Inferior parietal cortex (tissue), 1 donor: ENCODE measurements around the gene GAB1.
A peak's percentile ranks its signal among the peaks of the same experiment; 100 is the strongest.

Source experiments
- DNase-seq: peaks from one replicate; pipeline ENCODE4 v3.0.0-alpha.2; 2016; ENCODE audit errors: extremely low spot score

GAB1 gene

DNA sequence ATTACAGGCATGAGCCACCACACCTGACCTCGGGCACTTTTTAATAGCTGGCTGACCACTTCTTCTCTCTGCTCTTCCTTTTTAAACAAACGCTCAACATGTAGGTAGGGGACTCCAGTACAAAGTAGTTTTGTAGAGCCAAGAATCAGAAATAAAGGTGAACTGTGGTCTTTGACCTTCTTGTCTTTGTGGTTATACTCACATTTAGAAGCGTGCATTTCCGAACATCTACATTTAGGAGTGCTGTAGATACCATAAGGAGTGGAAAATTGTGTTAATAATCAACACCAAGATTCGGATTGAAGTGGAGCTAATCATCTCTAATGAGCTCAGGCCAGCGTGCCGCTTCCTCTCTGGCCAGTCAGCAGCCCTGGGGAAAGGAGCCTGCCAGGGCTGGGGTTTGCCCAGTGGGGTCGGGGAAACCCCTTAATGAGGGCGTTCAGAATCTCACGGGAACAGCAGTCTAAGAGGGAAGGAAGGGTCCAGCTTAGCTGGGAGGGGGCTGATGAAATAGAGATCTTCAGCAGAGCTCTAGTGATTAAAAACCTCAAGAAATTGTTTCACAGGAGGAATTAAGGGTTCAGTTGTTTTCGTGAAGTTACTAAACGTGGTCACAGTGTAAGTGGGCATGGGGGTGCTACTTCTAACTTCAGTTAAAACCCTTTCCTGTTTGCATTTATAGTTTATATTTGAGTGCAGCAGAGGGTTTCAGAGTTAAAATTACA lies 81.2 kb downstream of the GAB1 start:
- no peak for DNase-seq

DNA sequence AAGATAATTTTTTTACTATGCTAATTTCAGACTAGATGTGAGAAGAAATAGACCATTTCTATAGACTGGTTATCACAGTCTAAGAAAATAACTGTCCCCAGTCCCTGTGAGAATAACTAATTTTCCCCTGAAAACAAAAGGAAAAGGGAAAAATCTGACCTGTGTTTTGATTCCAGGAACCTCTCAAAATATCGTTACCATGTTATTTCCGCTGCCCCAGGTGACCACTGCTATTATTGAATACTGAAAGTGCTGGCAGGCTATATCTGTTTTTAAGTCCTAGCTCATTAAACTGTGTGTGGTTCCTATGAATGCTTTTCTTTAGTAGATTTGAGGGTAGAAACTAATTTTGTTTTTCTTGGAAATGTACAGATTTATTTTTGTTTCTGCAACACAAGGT lies 83.6 kb downstream of the GAB1 start:
- DNase-seq, result no peak

DNA sequence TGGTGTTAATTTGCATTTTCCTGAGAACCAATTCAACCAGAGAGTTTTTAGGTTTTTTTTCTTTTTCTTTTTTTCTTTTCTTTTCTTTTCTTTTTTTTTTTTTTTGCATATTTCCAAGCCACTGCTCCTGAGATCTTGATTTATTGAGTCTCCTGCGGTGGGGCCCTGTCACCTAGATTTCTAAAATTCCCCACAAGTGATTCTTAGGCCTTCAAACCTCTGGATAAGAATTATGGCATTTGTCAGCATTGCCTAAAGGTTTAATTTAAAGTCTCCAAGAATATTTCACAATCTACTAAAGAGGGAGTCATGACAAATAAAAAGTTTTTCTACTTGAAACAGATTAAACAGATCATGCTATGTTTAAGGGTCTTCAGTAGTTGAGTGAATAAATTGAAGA lies 84.9 kb downstream of the GAB1 start:
- no peak for DNase-seq

- DNase-seq, result no peak
These were observed 87.6 kb downstream of the GAB1 start for GRCh38 chr4:143424276-143424675.

- no peak for DNase-seq
These were observed 95.0 kb downstream of the GAB1 start for GRCh38 chr4:143431526-143432257.

- DNase-seq, result no peak
These were observed 95.5 kb downstream of the GAB1 start for GRCh38 chr4:143432258-143432591.

DNA sequence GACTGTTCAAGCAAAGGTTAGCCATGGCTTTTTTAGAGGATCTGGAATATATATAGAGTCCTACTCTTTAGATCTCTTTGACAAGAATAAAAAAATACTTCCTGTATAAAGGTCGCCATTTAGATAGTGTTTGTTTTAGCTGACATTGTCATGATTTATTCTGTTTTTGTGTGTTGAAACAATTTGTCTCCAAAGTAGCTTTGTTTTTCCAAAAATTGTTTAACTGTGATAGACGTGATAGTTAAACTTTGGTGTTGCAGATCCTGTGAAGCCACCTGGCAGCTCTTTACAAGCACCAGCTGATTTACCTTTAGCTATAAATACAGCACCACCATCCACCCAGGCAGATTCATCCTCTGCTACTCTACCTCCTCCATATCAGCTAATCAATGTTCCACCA lies 96.6 kb downstream of the GAB1 start:
- DNase-seq, result no peak

DNA sequence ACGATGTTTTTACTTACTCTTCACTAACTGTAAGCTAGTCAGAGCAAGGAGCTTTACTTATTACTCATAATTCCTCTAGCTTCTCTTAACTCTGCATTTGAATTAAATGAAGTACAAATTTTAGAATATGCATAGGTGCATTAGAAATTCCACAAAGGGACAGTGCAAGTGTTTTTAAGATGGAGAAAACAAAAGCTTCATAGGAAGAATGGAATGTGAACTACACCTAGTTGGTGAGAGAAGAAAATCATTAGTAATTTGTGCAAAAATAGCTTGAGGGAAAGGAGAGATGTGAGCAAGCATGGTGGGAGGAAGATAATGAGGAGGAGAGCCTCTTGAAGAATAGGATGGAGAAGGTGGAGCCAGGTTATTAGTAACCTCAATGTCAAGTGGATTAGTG lies 99.3 kb downstream of the GAB1 start:
- no peak for DNase-seq

GRCh38 chr4:143437476-143437875 lies 100.8 kb downstream of the GAB1 start:
- DNase-seq, result no peak

DNA sequence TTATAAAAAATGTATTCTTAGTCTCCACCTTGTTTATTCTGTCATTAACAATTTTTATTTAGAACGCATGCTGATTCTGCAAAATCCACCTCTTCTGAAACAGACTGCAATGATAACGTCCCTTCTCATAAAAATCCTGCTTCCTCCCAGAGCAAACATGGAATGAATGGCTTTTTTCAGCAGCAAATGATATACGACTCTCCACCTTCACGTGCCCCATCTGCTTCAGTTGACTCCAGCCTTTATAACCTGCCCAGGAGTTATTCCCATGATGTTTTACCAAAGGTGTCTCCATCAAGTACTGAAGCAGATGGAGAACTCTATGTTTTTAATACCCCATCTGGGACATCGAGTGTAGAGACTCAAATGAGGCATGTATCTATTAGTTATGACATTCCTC lies 101.3 kb downstream of the GAB1 start:
- no peak for DNase-seq

DNA sequence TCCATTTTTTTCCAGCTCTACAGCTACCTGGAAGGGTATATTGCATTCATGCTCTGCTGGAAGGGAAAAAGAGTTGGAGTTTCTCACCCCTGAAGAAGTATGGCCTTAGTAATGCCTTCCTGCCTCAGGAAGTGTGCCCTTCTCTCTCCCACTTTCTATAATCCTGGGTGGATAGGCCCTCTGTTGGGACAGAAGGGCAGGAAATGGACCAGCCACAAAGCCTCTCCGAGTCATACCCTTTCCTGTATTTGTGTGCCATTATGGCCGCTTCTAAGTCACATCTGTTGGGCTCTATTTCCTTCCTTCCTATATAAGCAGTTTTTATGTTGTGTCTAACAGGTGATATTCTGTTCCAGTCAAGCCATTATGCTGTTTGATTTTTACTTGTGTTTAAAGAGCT lies 102.0 kb downstream of the GAB1 start:
- DNase-seq, result no peak

DNA sequence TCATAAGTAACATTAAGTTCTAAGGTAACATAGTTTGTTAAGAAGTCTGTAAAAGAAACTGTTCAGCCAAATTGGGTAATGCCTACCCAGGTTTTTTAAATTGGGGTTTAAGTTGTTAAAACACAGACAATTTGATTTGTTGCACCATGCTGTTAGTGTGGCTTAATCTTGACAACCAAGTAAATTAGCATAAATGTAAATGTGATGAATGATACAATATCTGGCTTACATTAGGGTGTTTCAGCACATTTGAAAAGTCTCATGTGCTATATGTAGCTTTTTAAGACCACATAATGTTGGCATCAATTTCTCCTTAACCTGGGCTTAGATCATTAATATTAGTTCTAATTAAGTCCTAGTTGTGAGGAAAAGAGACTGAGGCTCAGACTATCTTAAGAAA lies 104.4 kb downstream of the GAB1 start:
- no peak for DNase-seq

- no peak for DNase-seq
These were observed 105.0 kb downstream of the GAB1 start for GRCh38 chr4:143441678-143442077.

DNA sequence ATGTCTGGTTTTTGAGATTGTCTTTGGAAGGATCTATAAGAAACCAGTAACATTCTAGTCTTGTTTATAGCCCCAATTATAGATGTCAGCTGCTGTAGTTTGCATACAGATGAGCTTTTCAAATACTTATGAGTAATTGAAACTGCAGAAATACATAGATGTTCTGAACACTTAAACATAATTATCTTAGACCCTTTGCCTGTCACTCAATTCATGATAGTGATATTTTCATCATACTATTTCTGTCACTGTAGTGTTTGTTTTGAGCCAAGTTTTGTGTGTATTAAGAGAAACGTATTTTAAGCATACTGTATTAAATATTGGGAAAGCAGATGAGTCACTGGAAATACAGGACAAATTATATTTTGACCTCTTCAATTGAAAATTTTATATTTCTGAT lies 107.1 kb downstream of the GAB1 start:
- no peak for DNase-seq

- no peak for DNase-seq
These were observed 114.5 kb downstream of the GAB1 start for GRCh38 chr4:143451186-143451585.

DNA sequence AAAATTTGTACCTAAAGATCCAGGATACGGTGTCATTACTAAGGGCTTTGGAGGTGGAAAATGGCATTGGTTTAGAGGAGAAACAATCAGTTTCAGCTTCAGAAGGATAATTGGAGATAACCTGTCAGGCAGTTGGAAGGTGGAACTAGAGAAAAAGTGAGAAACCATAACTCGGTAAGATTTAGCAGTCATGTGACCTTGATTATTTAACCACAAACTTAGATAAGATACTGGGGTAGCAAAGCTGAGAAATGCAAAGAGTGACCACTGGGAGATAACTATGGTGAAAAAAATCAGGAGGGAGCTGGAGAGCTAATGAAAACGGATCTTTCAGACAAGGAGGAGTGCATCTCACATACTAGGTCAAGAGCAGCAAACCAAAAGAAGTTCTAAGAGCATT lies 118.5 kb downstream of the GAB1 start:
- no peak for DNase-seq

DNA sequence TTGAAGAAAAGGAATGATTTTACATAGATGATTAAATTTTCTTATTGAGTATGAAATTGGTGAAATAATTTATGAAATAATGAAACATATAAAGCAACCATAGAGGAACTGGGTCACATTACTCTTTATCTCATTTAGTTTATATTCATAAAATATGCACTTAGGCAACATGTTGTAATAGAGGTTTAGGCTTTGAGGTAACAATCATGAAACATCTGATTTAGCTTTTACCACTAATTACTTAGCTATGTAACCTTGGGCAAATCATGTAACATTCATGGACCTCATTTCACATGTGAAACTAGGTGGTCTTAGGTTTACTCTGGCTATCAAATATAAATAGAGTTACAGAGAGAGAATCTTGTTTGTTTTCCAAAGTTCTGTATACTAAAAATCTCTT lies 122.3 kb downstream of the GAB1 start:
- no peak for DNase-seq

DNA sequence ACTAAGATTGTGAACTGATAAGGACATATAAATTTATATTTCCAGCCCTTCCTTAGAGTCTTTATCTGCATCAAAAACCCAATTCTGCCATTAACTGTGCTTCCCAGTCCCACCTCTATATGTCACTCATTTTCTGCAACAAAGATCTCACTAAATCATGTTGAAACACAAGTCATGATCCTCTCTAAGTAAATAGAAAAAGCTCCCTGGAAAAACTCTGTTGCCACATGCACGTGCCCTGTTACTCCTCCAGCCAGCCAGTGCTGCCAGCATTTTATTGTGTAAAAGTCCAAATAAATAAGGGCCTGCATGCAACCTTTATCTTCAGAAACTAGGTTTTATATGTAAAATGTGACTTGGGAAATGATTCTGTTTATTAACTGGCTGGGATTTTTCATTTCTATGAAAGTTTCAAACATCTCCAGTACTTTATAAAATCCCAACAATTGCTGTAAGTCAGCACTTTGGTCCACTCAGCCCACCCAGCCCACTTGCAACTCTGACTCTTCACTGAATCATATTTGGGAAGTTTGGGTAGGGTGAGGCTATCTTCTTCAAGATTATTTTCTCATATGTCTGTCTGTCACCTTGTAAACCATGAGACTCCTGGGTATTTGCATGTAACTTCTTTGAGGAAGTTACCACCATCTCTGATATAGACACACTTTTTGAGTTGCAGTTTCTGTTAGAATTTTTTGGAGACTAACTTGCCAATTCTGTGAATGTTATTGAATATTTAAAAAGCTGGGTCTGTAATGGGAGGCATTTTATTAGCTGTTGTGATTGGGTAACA lies 136.9 kb downstream of the GAB1 start:
- no peak for DNase-seq

DNA sequence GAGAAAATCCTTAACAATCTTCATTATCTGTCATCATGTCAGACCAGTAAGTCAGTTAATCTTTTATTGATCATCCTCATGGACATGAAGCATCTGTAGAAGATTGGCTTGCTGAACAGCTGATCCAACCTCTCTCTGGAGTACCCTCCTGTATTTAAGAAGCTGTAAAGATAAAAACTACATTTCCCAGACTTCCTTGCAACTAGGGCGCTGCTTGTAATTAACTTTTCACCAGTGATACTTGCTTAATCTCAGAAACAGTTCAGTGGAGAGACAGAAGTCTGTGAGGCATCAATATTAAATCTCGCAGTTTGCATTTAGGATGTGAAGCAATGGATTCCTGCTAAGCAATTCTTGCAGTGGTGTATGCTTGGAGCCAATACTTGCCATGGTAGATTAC lies 140.8 kb downstream of the GAB1 start:
- DNase-seq, result no peak

- no peak for DNase-seq
These were observed 144.7 kb downstream of the GAB1 start for GRCh38 chr4:143481361-143481760.

DNA sequence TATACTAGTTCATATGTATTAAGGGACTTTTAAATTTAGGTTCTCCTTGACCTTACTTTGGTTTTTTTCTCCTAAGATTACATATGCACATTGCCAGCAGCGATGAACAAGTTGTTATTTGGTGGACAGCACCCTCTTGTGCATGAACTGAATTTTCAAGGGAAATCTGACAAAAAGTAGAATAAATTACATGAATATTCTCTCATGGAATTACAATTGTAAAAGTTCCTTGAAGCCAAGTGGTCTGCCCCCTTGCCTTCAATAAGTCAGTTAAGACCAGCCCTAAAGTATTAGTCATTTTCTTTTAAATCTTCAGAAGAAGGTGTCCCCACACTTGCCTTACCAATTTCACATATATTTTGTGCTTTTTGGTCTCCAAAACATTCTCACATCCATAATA lies 146.2 kb downstream of the GAB1 start:
- DNase-seq, result peak; percentile 81

DNA sequence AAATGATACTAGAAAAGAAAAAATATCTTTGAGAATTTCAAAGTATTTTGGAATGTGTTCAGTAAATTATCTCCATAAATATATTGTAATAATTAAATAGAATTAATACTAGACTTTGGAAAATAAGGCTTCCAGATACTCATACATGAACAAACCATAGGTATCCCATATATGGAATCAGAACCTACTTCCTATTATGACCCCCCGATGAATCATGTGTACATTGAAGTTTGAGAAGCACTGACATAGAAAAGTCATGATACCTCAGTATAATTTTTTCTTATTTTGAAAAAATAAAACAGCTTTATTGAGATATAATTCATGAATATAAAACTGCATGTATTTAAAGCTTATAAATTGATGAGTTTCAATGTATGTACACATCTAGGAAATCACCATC lies 149.6 kb downstream of the GAB1 start:
- DNase-seq, result no peak

GRCh38 chr4:143488687-143489086 lies 152.0 kb downstream of the GAB1 start:
- DNase-seq, result no peak
